Middle frontal gyrus (tissue), 1 donor: ENCODE data around the gene TGFBR2.

Source experiments
- DNase-seq: peaks from one replicate; pipeline ENCODE4 v3.0.0-alpha.2; 2015; ENCODE audit warnings: low spot score; ENCODE audit errors: extremely low spot score

TGFBR2 gene

DNA sequence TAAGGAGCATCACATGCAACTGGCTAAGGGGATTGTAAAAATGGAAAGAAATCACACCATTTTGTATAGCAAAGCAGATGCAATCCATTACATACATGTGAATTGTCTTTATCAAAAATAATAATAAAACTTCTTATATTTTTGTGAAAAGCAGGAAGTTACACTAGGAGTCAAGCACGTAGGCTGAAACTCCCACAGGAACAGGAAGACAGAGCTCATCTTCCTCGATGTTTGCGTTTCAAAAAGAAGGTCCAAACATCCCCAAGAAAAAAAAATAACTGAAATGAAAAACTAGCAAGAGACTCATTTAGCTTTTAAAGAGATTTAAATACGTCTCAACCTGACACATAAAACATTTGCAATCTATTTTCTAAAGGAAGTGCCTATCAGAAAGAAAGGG is 106.6 kb downstream of the TGFBR2 start:
- DNase-seq: no peak

DNA sequence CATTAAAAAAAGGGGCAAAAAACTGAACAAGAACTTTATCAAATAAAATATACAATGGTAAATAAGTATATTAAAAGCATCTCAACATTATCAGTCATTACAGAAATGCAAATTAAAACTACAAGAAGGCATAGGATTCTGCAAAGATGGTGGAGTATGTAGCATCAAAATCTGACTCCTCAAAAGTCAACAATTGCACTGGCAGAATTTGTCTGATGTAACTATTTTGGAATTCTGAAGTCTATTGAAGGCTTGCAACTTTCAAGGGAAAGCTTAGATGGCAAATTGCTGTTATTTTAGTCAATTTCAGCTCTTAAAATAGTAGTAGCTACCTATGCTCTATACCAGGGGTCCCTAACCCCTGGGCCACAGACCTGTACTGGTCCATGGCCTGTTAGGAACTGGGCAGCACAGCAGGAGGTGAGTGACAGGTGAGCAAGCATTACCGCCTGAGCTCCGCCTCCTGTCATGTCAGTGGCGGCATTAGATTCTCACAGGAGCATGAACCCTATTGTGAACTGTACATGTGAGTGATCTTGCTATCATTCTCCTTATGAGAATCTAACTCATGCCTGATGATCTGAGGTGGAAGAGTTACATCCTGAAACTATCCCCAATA is 107.6 kb downstream of the TGFBR2 start:
- DNase-seq: no peak

DNA sequence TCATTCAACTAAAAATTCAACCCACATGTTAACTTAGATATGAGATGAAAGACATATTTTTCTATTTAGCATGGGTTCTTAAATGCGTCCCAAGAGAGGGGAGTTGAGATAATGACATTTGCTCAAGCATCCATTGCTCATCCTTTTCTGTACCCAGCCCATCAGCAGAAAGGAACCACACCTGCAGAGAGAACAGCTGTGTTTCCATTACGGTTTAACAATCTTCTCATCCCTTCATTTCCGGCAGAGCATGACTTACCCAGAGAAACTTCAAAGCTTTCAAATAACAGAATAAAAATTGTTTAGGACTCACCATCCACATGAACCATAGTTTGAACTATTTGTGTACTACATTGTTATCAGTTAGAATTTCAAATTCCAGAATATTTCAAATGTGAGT is 113.1 kb downstream of the TGFBR2 start:
- DNase-seq: no peak

DNA sequence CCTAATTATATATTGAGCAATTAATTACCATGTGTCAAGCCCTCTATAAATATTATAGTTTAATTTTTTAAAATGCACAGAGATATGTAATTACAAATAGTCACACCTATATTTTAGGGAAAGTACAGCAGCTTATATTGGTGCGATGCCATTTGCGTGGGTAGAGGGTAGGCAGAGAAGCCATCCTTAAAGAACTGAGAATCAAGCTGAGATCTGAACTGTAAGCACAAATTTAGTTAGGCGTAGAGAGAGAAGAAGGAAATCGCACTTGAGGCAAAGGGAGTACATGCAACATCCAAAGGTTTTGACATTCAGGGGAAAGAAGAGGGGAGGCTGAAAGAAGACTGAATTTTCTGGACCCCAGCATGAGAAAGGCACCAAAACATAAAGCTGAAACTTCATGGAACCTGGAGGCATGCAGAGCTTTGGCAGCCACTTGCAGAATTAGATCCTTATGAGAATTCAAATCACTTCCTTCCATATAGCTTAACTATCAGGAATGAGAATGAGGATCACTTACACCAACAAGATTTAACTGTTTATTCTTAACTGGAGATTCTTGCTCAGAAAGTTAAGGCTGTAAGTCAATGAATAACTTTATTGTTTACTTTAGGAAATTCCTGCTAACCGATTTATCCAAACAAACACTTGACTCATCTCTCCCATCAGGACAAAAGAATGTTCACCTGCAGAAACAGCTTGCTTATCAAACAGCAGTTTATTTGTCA is 114.3 kb downstream of the TGFBR2 start:
- no peak for DNase-seq

DNA sequence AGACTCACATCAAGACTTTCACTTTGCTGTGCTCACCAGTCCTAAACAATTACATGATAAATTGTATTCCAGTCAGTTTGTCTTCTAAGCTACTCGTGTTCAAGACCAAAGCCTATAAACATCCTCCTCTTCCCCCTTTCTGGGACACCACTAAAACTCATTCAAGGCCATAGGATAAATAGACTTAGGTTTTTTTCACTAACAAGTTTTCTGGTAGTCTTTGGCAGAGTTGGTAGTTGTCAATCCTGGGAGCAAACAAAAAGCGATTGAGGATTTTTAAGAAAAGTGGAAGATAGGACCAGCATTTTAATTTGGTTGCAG is 114.9 kb downstream of the TGFBR2 start:
- no peak for DNase-seq

DNA sequence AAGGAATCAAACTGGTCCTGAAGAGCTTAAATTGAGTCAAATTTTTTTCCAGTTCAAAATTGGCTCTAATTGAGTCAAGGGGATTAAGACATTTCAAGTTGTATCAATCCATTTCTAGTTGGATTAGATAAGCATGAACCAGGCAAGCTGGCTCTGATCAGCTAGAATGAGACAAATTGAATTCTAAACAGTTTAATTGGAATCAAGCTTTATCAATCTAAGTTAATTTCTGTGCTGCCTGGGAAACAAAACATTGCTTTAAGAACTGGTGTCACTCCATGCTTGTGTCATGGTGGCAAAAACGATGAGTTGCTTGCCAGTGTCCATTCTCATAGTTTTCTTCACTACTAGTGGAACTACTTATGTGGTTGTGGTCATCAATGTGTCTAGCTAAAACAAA is 116.8 kb downstream of the TGFBR2 start:
- DNase-seq: no peak

DNA sequence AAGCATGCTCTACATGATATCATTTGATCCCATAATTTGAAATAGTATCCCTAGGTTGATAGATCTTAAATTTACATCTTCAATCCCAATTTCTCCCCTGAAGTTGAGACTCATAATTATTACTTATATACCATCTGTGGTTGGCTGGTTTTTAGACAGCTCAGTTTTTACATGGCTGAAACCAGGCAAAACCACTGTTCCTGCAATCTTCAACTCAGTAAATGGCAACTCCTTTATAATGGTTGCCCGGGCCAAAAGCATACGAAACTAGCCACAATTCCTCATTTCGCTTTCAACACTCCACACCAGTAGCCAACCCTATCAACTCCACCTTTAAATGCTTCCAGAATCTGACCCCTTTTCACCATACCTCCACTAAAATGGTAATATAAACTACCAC is 118.5 kb downstream of the TGFBR2 start:
- DNase-seq: no peak

DNA sequence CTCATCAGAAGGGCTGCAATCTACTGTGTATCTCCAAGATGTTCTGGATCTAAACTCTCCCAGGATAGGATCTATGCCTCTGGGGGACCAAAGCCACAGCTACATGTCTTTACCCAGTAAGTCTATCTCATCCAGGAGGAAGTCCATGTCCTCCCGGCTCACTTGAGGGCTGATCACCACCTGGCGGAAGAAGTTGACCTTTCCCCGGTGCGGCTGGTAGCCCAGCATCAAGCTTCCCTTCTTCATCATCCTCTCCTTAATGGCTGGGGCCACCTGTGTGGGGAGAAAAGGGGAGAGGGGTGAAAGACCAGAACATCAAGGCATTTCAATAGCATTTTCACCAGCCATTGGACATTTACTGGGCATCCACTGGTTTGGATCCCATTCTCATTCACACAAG is 121.7 kb downstream of the TGFBR2 start:
- DNase-seq: no peak

DNA sequence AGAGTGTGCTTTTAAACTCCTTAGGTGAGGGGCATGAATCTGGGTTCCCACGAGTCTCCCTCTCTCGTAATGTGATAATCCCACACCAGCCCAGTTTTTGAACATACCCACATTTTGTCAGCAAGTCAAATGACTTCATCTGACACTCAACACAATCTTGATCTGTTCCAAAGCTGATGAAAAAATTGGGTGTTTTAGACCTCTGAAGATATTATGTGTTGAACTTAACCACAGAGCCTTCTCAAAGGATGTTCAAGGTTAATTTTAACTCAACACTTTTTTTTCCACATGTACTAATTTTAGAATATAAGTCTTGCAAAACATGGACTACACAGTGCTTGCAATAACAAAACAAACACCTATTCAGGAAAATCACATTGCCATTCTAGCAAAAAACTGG is 123.1 kb downstream of the TGFBR2 start:
- no peak for DNase-seq

DNA sequence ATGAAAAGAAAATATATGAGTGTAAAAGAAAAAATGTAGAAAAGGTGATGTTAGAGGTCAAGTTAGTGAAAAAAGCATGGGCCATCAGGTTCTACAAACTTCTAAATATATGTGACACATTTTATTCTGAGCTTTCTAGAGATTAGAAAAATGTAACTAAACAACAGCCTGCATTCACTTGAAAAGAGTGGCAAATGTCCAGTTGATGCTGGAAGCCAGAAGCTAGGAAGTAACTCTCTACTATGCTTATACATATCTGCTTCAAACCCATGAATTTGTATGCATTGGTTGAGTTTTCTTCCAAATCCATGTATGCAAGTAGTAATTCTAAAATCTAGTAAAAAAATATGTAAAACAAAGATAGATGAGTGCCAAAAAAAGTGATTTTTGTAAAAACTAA is 123.5 kb downstream of the TGFBR2 start:
- DNase-seq: no peak

DNA sequence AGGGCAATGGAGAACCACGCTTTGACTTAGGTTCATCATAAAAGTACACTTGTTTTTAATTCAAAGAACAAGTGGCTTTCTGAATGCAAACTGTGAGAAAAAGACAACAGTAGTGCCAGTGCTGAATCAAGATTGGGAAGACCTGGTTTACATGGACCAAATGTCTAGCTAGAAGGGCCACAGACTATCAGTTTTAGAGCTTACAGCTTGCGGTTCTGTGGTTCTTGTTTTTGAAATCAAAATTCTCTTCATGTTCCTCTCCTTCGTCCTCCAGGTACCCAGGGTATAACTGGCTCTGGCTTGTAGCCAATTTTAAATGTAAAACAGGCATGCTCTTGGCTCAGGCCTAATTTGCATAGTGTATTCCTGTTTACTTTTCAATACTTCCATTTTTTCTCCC is 124.6 kb downstream of the TGFBR2 start:
- no peak for DNase-seq

DNA sequence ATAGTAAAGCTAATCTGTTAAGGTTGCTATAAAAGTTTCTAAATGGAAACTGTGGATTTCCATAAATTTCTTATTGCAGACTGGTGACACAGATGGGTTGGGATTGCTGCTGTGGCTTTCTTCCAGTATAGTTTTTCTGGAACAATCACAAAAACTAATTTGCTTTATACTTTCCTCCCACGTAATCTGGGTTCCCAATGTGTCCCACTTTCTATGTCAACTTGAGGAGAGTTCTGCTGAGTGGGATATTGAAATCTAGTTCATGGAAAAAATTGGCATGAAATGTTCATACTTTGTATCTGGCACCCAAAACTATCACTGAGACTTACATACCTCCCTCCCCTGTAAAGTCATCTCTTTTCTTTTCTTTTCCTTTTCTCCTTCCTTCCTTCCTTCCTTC is 126.8 kb downstream of the TGFBR2 start:
- no peak for DNase-seq

DNA sequence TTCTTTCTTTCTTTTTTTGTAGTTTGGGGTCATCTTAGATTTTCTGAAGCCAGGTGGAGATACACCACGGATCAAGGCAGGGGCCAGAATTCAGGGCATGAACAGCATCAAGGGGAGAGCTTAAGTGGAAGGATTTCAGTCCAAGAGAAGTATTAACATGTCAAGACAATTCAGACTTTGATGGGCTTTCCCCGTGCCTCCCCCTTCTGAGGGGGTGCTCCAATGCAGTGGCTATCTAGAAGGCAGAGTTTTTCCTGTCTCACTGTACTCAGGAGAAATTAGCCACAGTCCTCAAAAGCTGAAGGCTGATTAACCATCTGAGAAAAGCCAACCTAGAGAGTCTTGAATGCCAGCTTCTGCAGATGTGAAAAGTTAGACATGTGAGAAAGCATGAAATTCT is 127.3 kb downstream of the TGFBR2 start:
- DNase-seq: no peak

DNA sequence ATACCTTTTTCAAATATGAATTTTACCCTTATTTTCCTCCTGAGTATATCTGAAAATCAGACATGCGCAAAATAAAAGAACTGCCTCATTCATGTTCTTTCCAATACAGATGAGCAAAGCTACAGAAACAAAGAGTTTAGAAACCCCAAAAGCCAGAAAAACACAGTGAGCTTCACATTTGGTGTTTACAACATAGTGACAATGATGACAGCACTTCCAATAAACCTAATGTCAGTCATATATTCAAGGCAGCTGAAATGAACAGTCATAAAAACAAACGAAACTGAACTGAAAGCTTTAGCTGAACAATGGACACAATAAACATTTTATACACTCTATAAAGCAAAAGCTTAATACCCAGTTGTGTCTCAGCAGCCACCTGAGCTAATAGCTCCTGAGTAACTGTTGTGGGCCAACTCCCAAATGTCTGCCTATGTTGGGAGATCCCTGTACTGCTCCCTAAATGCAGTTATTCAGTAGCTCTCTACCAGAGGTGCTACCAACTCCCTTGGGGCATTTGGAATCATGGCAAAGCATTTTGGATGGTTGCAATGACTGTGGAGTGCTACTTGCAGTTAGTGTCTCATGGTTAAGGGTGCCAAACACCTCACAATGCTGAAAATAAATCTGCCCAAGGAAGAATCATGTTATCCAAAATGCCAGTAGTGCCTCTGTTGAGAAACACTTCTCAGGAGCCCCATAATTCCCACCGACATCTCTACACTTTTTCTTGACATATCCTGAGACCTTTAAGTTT is 131.5 kb downstream of the TGFBR2 start:
- DNase-seq: no peak

DNA sequence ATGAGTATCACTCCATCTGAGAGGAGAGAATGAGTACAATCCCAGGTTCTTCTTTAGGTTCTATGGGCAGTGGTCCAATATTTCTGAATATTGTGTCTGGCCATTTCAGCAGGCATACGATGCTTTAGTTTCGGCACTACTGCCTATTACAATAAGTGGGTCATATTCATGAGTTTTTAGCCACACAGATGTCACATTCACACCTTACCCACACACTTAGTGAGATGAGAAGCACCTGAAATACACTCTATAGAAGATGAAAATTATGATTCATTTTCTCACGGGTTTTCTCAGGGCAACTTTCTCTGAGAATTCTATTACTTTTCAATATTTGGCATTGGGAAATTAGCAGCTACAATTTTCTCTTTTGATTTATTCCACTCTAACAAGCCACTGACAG is 132.2 kb downstream of the TGFBR2 start:
- DNase-seq: no peak

DNA sequence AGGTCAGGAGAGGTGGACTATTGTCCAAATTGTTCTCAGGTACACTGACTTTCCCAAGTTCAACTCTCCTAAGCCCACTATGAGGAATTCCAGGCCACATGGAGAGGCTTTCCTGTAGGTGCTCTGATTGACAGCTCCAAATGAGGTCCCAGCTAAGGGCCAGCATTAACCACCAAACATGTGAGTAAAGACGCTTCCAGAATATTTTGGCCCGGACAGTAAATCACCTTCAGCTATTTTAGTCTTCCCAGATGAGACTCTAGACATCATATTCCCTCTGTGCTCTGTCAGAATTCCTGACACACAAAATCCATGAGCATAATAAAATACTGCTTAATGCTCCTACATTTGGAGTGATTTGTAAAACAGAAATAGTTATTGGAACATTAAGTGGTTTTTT is 135.5 kb downstream of the TGFBR2 start:
- no peak for DNase-seq

DNA sequence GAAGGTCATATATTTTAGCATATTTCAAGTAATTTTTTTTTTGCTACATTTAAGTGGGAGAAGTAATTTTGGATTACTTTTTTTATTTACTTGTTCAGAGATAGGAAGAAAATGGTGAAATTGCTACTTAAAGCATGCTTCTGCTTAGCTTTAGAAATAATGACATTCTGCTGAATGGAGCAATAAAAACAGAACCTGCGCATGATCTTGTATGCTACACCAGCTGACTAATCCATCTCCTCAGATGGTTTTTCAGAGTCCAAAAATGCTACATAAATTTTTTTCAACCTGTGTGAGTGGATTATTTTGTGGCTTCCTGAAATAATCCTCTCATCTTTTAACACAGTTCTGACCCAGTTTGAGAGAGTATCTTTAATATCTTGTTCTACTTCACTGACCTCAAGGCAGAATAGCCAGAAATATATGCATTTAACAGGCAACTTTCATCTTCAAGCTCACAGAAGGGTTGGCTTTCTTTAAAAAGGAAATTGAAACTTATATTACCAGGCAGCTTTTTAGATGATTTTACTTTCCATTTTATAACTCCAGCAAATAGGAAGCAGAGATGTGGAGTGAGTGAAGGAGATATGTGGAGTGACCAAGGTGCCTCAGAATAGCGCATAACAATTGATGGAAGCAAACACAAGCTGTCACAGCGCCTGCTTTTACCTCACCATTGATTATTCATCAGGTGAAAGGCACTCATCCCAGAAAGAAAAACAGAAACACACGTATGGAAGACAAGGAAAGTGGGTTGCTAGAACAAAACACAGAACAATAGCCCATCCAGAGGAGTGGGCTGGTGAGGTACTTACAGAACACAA is 136.6 kb downstream of the TGFBR2 start:
- no peak for DNase-seq
